GM19193 (cell line): ENCODE data around the gene CHIC2.

ENCODE experiments used
- POLR2A ChIP-seq: IDR thresholded peaks from 4 replicates; pipeline ENCODE4 v1.6.1; 2011; ENCODE audit not compliant: insufficient read depth, insufficient read length; ENCODE audit errors: extremely low read depth

The CHIC2 gene

DNA sequence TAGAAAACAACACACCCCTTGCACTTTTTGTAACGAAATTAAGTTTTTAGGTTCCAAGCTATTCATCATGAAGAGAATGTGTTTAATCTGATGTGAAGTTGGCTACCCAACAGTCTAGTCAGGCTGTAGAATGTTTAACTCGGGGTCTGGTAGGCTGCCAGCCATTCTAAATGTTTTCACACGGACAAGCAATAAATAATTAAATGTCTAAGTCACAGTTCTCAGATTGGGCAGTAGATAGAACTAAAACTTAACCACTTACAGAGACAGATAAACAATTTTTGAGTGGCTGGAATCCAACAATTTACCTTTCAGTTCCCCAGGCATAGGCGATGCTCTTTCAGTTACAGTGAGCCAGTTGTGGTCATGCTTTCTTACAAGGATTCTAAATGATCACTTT lies 66.5 kb downstream of the CHIC2 start:
- TF ChIP-seq POLR2A = no peak

DNA sequence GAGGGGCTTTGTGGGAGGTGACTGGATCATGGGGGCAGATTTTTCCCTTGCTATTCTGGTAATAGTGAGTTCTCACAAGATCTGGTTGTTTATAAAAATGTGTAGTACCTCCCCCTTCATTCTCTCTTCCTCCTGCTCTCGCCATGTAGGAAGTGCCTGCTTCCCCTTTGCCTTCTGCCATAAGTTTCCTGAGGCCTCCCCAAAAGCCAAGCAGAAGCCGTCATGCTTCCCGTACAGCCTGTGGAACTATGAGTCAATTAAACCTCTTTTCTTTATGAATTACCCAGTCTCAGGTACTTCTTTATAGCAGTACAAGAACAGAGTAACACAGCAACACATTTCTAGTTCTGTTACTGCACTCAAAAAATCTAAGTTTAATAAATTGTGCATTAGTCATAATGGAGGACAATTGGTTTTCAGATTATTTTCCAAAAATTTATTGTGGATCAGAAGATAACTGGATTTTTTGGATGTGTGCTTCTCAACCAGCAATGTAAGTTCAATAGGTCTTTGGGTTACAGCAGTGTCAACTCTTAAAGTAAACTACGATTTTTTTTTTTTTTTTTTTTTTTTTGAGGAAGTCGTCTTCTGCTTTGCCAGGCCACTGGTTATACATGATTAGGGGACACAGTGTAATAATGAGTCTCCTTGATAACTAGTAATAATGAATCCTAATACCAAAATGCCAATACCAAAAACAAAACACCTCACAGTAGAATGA lies 69.9 kb downstream of the CHIC2 start:
- TF ChIP-seq POLR2A = no peak

DNA sequence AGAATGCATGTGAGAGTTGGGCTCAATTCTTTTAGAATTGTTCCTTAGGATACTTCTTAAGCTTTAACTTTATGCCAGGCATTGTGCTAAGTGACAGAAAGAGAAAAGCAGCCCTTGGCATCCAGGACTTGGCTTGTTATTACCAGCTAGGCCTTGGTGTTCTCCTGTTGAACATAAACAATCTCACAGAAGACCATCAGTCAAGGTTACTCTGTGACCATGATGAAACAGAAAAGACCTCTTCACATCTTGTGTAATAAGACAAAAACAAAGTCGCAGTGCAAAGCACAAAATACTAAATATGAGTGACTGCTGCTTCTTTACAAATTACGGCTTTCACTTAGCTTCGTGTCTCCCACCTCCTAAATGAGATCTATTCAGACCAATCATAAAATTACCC lies 71.6 kb downstream of the CHIC2 start:
- no peak for TF ChIP-seq POLR2A

DNA sequence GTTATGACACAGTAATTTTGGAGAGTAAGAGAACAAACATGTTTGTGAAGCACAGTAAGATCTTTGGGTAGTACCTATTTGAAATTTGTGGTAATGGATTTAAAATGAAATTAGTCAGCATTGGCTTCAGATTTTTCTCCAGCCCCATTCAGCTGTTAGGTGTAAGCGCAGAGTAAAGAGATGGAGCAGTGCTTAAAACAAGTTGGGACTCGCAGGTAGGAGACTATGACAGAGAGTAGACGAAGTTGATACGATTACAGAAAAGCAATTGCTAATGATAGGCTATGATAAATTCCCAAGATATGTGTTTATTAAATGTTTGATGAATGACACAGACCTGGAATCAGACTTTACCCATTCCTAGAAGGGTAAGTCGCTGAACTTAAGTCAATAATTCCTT lies 72.6 kb downstream of the CHIC2 start:
- TF ChIP-seq POLR2A = no peak

DNA sequence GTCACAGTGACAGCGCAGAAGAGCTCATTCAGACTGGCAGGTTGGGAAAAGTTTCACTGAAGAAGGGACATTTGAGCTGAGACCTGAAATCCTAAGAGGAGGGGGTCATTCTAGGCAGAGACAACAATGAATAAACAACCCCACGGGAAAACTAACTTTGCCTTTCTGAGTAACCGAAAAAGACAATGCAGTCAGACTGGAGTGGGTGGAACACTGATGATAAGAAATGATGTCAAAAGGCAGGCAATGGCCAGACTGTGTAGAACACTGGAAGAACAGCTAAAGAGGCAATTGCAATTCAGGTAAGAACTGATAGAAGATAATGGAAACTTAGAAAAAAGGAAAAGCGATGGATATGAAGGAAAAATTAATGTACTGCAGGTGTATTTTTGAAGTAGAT lies 73.8 kb downstream of the CHIC2 start:
- no peak for TF ChIP-seq POLR2A

DNA sequence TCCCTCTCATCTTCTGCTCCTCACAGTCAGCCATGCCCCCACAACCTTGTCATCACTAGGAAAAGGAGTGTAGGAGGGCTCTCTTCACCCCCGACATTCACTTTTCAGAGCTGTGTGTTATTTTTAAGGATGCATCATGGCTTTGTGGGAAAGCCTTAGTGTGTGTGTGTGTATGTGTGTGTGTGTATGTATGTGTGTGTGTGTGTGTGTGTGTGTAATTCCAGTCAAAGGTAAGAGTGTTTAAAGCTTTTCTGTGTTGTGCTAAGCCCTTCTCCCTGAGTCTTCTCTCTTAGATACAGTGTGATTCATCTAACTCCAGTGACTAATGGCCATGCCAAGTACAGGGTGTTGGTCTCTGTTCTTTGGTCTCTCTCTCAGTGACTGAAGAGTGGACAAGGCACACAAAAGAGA lies 76.6 kb downstream of the CHIC2 start:
- no peak for TF ChIP-seq POLR2A

DNA sequence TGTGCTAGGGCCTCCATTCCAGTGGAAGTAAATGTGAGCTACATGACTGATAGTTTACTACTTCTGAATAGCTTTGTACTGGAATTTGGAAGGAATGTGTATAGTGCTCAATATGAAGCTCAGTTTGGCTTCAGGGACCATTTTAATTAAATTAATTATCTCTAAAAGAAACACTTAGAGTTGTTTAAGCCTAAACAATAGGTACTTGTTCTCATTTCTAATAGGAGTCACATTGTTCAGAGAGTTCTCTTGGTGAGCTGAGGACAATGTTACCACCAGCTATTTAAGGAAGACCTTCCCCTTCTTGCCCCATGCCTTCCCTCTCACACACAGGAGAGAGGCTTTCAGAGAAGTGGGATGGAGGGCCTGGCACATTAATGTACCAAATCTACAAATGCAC lies 78.3 kb downstream of the CHIC2 start:
- no peak for TF ChIP-seq POLR2A

DNA sequence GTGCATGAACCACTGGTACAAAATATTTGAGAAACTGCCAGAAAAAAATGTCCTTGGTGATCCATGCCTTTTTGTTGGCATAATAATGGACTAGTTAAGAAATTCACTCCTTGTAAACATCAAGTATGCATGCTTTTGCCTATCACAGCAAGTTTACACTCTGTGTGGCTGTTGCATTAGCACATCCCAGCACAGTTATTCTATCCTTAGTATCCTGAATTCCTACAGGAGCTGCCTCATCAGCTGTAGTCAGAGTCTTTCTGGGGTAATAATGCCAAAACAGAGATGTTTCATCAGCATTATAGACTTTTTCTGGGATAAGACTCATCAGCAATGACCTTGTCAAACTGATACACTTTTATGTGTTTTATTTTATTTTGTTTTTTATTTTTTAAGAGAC lies 82.8 kb downstream of the CHIC2 start:
- no peak for TF ChIP-seq POLR2A

DNA sequence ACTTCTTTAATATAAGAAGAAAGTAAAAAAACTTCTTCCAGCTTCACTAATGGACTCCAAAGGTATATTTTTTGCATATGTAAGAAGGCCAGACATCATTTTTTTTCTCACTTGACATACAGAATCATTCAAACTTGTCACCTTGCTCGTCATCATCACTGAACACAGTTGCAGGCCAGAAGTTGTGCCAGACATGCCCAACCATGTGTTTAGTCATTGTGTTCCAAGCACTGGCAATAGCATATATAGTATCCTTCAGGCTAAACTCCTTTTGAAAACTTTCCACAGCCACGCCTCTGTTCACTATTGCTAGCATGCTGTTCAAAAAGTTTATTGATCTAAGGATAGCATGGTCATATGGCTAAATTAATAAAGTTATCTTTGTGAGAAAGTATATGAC lies 83.3 kb downstream of the CHIC2 start:
- no peak for TF ChIP-seq POLR2A

DNA sequence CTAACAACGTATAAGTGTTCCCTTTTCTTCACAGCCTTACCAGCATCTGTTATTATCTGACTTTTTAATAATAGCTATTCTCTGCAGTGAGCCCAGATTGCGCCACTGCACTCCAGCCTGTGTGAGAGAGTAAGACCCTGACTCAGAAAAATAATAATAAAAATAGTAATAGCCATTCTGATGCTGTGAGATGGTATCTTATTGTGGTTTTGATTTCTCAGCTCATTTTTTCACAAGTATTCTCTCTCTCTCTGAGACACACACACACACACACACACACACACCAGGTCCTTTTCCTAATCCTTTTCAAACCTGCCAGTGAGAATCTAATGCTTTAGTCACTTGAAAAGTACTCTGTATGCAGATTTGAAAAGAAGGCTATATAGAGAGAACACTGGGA lies 89.8 kb downstream of the CHIC2 start:
- TF ChIP-seq POLR2A = no peak

DNA sequence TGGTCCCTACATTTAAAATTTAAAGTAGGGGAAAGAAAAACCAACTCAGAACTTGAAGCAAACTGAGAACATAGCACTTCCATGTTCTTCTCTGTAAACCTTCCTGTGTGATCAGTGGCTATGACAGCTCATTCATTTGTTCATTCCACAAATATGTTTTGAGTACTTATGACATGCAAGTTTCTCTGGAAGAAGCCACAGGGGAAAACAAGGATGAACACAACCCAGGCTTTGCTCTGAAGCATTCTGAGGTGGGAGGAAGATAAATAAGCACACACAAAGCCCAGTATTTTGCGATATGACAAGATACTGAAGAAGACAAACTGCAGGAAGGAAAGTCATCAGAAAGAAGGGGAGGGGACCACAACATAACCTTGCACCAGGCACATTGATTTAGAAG lies 96.4 kb downstream of the CHIC2 start:
- no peak for TF ChIP-seq POLR2A

DNA sequence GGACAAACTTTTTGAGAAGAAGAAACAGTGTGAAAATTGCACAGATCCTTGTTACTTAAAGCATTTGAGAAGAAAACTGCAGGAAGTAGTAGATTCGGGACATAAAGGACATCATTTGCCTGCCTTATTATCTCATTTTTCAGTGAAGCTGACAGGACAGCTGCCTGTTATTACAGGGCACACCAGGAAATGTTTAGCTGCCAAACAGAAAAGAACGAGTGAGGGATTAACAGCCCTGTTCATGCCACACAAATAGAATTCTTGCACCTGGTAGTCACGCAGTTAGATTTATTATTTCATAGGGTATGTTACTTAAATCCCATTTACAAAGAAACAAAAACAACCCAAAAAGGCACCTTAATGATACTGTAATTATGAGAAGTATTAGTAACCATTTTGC lies 100.6 kb downstream of the CHIC2 start:
- no peak for TF ChIP-seq POLR2A

DNA sequence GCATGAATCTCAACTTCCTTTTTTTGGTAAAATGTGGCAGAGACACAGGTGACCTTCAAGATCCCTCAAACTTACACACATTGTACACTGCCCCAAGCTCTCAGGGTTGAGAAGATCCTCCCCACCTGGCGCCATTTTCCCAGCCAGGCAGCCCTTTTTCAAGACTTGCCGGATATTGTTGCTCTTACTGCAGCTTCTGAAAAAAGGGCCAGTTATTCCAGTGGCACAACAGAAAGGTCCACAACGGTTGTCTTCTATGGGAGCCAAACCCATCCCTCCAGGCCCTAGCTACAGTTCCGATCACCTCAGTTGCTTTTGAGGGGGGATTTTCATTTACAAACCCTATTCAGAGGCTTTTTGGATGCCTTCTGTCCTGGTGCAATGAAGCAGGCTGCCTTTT lies 101.1 kb downstream of the CHIC2 start:
- TF ChIP-seq POLR2A = no peak

DNA sequence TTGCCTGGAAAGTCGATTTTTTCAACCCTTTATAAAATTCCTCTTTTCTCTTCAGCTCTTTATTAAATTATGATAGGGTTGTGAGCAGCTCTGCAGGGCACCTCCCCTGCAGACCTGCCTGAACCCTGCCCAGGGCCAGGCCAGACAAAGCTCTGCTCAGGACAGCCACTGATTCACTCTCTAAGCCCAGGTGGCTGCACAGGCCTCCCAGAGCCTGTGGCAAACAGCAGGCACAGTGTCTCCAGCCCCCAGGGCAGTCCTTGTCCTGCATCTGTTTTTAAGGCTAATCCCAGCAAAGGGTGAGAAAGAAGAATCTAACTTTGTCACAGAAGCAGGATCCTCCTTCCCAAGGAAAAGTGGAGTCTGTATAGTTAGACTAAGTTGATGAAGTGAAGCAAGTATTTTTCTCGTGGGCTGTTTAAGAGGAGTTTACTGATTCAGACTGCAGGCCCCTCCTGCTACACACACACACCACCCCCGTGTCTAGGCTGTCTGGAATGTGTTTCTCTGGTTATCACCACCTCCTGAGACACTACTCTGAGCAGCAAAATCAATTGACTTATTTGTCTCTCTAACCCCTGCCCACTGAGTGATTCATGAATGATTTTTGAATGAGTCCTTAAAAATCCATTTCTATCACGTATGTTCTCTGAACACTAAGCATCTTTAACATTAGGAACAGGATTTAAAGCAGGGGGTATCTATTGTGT lies 101.7 kb downstream of the CHIC2 start:
- no peak for TF ChIP-seq POLR2A

DNA sequence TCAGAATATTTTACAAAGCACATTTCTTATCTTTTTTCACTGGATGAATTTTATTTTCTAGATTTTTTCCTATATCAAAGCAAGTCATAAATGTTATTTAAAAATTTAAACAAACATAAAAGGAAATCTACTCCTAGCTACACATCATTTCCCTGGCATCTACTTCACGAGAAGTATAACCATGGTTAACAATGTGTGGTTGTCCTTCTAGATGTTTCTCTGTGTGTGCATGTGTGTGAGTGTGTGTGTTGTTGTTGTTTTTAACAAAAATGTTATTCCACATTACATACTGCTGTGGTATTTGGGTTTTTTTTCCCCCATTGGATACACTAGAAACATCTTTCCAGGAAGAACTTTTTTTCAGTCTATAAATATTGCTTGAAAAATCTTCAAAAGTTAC lies 103.1 kb downstream of the CHIC2 start:
- no peak for TF ChIP-seq POLR2A

DNA sequence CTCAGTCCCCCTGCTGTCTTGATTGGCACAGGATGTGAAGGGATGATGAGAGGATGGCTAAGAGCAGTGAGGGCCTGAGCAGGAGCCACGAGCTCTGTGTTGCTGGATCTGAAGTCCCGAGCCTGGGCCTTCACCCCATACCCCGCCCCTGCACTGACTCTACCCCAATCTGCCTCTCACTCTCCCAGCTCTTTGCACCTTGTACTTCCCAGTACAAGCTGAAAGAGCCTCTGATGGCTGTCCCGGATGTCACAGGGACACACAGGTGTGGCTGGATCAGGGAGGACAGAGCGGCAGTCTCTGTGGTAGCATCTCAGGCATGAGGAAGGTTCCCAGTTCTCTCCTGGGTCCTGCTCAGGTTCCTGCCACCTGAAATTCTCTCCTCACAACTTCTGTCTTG lies 103.6 kb downstream of the CHIC2 start:
- no peak for TF ChIP-seq POLR2A
